ENCODE results near the gene MB21D2.

MB21D2 gene

DNA sequence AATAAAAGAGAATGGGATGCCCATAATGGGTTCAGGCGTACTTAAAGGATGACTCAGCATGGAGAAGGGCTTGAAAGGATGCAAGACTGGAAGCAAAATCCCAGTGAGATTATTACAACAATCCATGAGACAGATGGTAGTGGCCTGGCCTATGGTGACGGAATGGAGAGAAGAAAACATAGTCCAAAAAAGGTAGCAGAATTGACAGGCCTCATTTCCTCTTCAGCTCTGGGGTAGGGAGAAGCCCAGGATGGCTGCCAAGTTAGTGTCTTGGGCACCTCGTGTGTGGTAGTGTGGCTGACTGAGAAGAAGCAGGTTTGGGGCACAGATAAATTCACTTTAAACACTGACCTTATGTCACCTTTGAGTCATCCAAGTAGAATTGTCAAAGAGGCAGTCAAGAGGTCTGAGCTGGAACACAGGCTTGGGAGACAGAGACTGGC lies 18.1 kb downstream of the MB21D2 start:
- TF ChIP-seq FOXP2 (optimal IDR thresholded peaks at IDR 0.05; ENCODE audit: borderline replicate concordance, extremely low read depth, extremely low read length, insufficient read depth) (no peak), REST (IDR thresholded peaks at IDR 0.05; ENCODE audit: insufficient read depth in 1 of 2, low read depth in 2 of 2, low read length in 2 of 2) (no peak), TAF1 (IDR thresholded peaks at IDR 0.05; ENCODE audit: borderline replicate concordance, insufficient read depth, low read length) (no peak), POLR2AphosphoS5 (IDR thresholded peaks at IDR 0.05; ENCODE audit: low read depth, low read length) (no peak), SIN3A (IDR thresholded peaks at IDR 0.05; ENCODE audit: borderline replicate concordance, insufficient read depth, low read length) (no peak)

- TF ChIP-seq FOXP2 (optimal IDR thresholded peaks at IDR 0.05; ENCODE audit: borderline replicate concordance, extremely low read depth, extremely low read length, insufficient read depth) (no peak), REST (IDR thresholded peaks at IDR 0.05; ENCODE audit: insufficient read depth in 1 of 2, low read depth in 2 of 2, low read length in 2 of 2) (no peak), TAF1 (IDR thresholded peaks at IDR 0.05; ENCODE audit: borderline replicate concordance, insufficient read depth, low read length) (no peak), SIN3A (IDR thresholded peaks at IDR 0.05; ENCODE audit: borderline replicate concordance, insufficient read depth, low read length) (no peak), POLR2AphosphoS5 (IDR thresholded peaks at IDR 0.05; ENCODE audit: low read depth, low read length) (no peak)
Measured at GRCh38 chr3:192897005-192897404, 20.7 kb downstream of the MB21D2 start.

GRCh38 chr3:192896208-192896607 lies 21.4 kb downstream of the MB21D2 start:
- TF ChIP-seq TAF1 (IDR thresholded peaks at IDR 0.05; ENCODE audit: borderline replicate concordance, insufficient read depth, low read length) (no peak), SIN3A (IDR thresholded peaks at IDR 0.05; ENCODE audit: borderline replicate concordance, insufficient read depth, low read length) (no peak), POLR2AphosphoS5 (IDR thresholded peaks at IDR 0.05; ENCODE audit: low read depth, low read length) (no peak), REST (IDR thresholded peaks at IDR 0.05; ENCODE audit: insufficient read depth in 1 of 2, low read depth in 2 of 2, low read length in 2 of 2) (no peak), FOXP2 (optimal IDR thresholded peaks at IDR 0.05; ENCODE audit: borderline replicate concordance, extremely low read depth, extremely low read length, insufficient read depth) (no peak)

- TF ChIP-seq POLR2AphosphoS5 (IDR thresholded peaks at IDR 0.05; ENCODE audit: low read depth, low read length): no peak
- TF ChIP-seq TAF1 (IDR thresholded peaks at IDR 0.05; ENCODE audit: borderline replicate concordance, insufficient read depth, low read length): no peak
- no peak for TF ChIP-seq FOXP2 (optimal IDR thresholded peaks at IDR 0.05; ENCODE audit: borderline replicate concordance, extremely low read depth, extremely low read length, insufficient read depth)
- no peak for TF ChIP-seq SIN3A (IDR thresholded peaks at IDR 0.05; ENCODE audit: borderline replicate concordance, insufficient read depth, low read length)
- TF ChIP-seq REST (IDR thresholded peaks at IDR 0.05; ENCODE audit: insufficient read depth in 1 of 2, low read depth in 2 of 2, low read length in 2 of 2): no peak
Measured at GRCh38 chr3:192894676-192895075, 23.0 kb downstream of the MB21D2 start.
